Body of pancreas (tissue), 4 donors: Measurements from ENCODE around the gene C11orf24.

Experiments used
- CTCF ChIP-seq, 7 experiments: fragments of 450-650 bp in 4 of 7; fragments of 200-600 bp in 3 of 7; sonication (generic) in 3 of 7; IDR thresholded peaks; one replicate each; pipeline ENCODE4 v1.5.1; 2016 to 2019; ENCODE audit warnings: antibody characterized with exemption in 7 of 7
- POLR2A ChIP-seq, 3 donors: fragments of 450-650 bp; IDR thresholded peaks; one replicate each; pipeline ENCODE4 v1.6.1; 2016; ENCODE audit warnings: antibody characterized with exemption in 3 of 3, mild to moderate bottlenecking in 2 of 3

DNA sequence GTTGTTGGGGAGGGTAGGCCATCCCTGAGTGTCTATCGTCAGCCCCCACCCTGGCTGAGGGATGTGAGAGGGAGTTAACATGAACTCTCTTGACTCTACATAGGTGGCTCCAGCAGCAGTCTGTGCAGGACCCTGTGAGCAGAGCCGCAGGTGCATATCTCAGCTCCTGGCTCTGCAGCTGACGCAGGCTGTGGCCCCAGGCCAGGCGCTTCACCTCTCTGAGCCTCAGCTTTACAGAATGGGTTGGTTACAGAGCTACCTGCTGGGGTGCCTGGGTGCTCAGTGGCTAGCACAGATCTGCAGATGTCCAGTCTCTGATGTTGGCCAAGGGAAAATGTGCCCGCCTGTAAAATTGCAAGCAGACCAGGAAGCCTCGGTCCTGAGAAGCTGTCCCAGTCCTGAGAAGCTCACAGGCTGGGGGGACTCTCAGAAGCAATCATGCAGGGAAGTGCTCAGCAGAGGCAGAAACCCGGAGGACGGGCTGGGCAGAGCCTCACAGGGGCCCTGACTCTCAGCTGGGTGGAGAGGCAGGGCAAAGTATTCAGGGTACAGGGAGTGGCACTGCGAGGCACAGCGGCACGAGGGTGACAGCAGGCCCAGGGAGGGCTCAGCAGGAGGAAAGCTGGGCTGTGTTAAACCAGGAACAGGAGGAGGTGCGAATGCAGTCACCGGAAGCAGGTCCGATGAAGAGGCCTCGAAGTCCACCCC, 24.7 kb upstream of the C11orf24 start:
- TF ChIP-seq POLR2A (IDR thresholded peaks at IDR 0.05) (no peak), CTCF (IDR thresholded peaks at IDR 0.05) (no peak)
